Mucosa of descending colon (tissue), 3 donors: ENCODE measurements around the gene SNX32. TPM values are rescaled to one million over a fixed set of nuclear protein-coding genes. Genes with fewer than 3 reads are reported as not detected.

Source experiments
- ATAC-seq: fragments of 200-7000 bp; cut with Tn5 transposase; one replicate; pipeline ENCODE4 v1.9.1; 2020; ENCODE audit warnings: mild to moderate bottlenecking, moderate library complexity
- DNase-seq, 3 donors: peaks; one replicate each; pipeline ENCODE4 v3.0.0-alpha.2; 2020
- H3K36me3 ChIP-seq: fragments of 200-600 bp; one replicate; pipeline ENCODE4 v1.8.0; 2021; ENCODE audit warnings: low read depth, mild to moderate bottlenecking
- H3K4me1 ChIP-seq: fragments of 200-600 bp; one replicate; pipeline ENCODE4 v1.8.0; 2021; ENCODE audit warnings: low read depth, mild to moderate bottlenecking
- H3K4me3 ChIP-seq: fragments of 200-600 bp; one replicate; pipeline ENCODE4 v1.8.0; 2021; ENCODE audit warnings: mild to moderate bottlenecking
- H3K9me3 ChIP-seq: fragments of 200-600 bp; one replicate; pipeline ENCODE4 v1.8.0; 2021; ENCODE audit warnings: mild to moderate bottlenecking
- intact Hi-C, 2 donors: fragments of 100-400 bp; cut with DNase I in 1 of 2; cut with micrococcal nuclease in 1 of 2; formaldehyde crosslinking; loops; one replicate each; pipeline versions ENCODE4 v1.11.0 to v1.11.1; 2022; cut with DNase I, micrococcal nuclease
- total RNA-seq, 3 donors: library from RNA; stranded (reverse); fragmentation: NEBNext Ultra II Directional in 2 of 3; extraction: Animal tissue kit (Norgen Biotek cat#: 25700) in 2 of 3; gene quantifications; one replicate each; pipeline versions ENCODE4 v1.2.1 to v1.2.4, GENCODE V29; 2021 to 2023
- TF ChIP-seq, protein P1 (sequence below): fragments of 200-600 bp; IDR thresholded peaks from one replicate; pipeline ENCODE4 v1.8.0; 2022; ENCODE audit warnings: antibody characterized with exemption, mild to moderate bottlenecking
- donor health status: DM: no; HTN: no; CAD: no; lungs with moderate emphysema.
- donor health status: DM: no; HTN: no; CAD: no.
- donor health status: DM: no; HTN: yes; CAD: no.

The SNX32 gene
- total RNA-seq, 3 donors from 2014 or later, result 1.1 to 9.4 (median 1.4) TPM

- H3K4me3 ChIP-seq, result no peak overlapping the region
- H3K4me1 ChIP-seq, result no peaks in the 10 kb centered on the region
- H3K9me3 ChIP-seq, result no peaks in the 10 kb centered on the region
- ATAC-seq (peak; percentile 79), DNase-seq (peak in 1 of 3 donors; percentile 37)
- H3K36me3 ChIP-seq, result no peaks in the 10 kb centered on the region
- TF ChIP-seq, protein P1, sequence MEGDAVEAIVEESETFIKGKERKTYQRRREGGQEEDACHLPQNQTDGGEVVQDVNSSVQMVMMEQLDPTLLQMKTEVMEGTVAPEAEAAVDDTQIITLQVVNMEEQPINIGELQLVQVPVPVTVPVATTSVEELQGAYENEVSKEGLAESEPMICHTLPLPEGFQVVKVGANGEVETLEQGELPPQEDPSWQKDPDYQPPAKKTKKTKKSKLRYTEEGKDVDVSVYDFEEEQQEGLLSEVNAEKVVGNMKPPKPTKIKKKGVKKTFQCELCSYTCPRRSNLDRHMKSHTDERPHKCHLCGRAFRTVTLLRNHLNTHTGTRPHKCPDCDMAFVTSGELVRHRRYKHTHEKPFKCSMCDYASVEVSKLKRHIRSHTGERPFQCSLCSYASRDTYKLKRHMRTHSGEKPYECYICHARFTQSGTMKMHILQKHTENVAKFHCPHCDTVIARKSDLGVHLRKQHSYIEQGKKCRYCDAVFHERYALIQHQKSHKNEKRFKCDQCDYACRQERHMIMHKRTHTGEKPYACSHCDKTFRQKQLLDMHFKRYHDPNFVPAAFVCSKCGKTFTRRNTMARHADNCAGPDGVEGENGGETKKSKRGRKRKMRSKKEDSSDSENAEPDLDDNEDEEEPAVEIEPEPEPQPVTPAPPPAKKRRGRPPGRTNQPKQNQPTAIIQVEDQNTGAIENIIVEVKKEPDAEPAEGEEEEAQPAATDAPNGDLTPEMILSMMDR, result no peak
- intact Hi-C loops, result loop anchor here in 1 of 2 donors (10.0 kb wide), 1 partner anchor 105 kb away; no protein-coding TSS in a partner anchor
Measured at GRCh38 chr11:65810046-65810868, 23.5 kb upstream of the SNX32 start.

- no peaks in the 10 kb centered on the region for H3K36me3 ChIP-seq
- intact Hi-C loops, result loop anchor here in 1 of 2 donors (10.0 kb wide), 1 partner anchor 107 kb away; no protein-coding TSS in a partner anchor
- TF ChIP-seq, protein P1, result no peak
- H3K9me3 ChIP-seq, result no peaks in the 10 kb centered on the region
- ATAC-seq, result no peak
- H3K4me1 ChIP-seq, result peaks cover under 1% of the 10 kb centered on the region
- H3K4me3 ChIP-seq, result no peak overlapping the region
- peak in 1 of 3 donors; percentile 25 for DNase-seq
Measured at GRCh38 chr11:65811764-65812475, 21.8 kb upstream of the SNX32 start.

GRCh38 chr11:65814131-65814985 is 19.4 kb upstream of the SNX32 start:
- TF ChIP-seq, protein P1, result no peak
- DNase-seq (peak in 1 of 3 donors; percentile 33), ATAC-seq (no peak)
- Histone ChIP-seq H3K4me3 (no peak overlapping the region), H3K4me1 (peaks cover 8% of the 10 kb centered on the region), H3K9me3 (no peaks in the 10 kb centered on the region), H3K36me3 (no peaks in the 10 kb centered on the region)
- intact Hi-C loops, result loop anchor here in 1 of 2 donors (10.0 kb wide), 1 partner anchor 110 kb away; no protein-coding TSS in a partner anchor

DNA sequence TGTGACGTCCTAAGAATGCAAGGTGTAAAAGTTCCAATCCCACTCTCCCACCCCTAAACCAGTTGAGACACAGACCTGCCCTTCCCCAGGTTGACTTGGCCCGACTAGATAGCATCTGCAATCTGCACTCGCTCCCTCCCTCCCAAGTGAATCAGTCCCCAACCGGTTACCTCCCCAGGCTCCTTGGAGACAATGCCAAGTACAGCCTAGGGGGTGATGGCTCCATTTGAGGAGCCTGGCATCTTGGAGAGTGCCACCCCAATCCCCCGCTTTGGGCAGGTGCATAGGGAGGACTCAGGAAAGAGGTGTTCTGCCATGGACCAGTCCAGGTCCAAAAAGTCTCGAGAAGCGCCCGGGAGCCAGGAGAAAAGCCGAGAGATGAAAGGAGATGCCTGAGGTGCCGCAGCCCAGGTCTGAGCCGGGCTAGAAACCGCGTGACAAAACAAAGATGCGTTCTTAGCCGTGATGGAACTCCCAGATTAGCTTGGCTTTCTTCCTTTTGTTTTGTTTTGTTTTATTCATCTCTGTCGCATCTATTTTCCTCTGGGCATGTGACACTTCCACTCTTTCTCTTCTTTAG is 18.7 kb upstream of the SNX32 start:
- TF ChIP-seq, protein P1, result no peak
- Histone ChIP-seq H3K36me3 (no peaks in the 10 kb centered on the region), H3K4me1 (peaks cover 14% of the 10 kb centered on the region), H3K4me3 (no peak overlapping the region), H3K9me3 (no peaks in the 10 kb centered on the region)
- peak in 1 of 3 donors; percentile 39 for DNase-seq
- intact Hi-C loops, result loop anchor here in 1 of 2 donors (10.0 kb wide), 1 partner anchor 110 kb away; no protein-coding TSS in a partner anchor
- ATAC-seq, result no peak

DNA sequence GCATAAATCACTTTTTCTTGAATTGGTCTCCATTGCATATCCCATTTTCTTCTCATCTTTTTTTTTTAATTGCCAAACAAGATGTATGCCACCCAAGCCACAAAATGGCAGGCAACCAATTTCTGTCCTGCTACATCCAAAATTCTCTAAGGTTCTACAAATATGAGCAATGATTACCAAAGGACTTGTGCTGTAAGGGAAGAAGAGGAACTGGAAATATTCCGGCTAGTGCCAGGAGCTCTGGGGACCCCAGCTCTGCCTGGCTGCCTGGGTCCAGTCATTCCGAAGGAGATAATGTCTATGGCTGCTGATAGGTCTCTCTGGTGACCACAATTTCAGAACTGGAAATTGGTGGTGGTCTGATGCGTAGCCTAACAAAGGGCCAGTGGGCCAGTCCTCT is 17.1 kb upstream of the SNX32 start:
- ATAC-seq (no peak), DNase-seq (peak in 1 of 3 donors; percentile 8)
- intact Hi-C loops, result loop anchor here in 1 of 2 donors (10.0 kb wide), 1 partner anchor 112 kb away; no protein-coding TSS in a partner anchor
- Histone ChIP-seq H3K4me1 (peaks cover 14% of the 10 kb centered on the region), H3K36me3 (no peaks in the 10 kb centered on the region), H3K9me3 (no peaks in the 10 kb centered on the region), H3K4me3 (no peak overlapping the region)
- TF ChIP-seq, protein P1, result no peak
